Large intestine (tissue), 3 donors: ENCODE data around the gene TUBAL3. TPM values are rescaled to one million over a fixed set of nuclear protein-coding genes. Genes with fewer than 3 reads are reported as not detected.

ENCODE experiments used
- DNase-seq, 2 donors: peaks; one replicate each; pipeline versions ENCODE4 v3.0.0 to v3.0.0-alpha.2; 2013
- H3K27ac ChIP-seq: one replicate; pipeline ENCODE4 v1.5.1; 2013; ENCODE audit warnings: low read length
- H3K27me3 ChIP-seq: 2 replicates; pipeline ENCODE4 v1.6.1; 2013; ENCODE audit warnings: low read length; ENCODE audit not compliant: control insufficient read depth, insufficient read depth
- H3K36me3 ChIP-seq: 2 replicates; pipeline ENCODE4 v1.6.1; 2013; ENCODE audit warnings: low read length; ENCODE audit not compliant: control insufficient read depth, insufficient read depth
- H3K4me1 ChIP-seq: one replicate; pipeline ENCODE4 v1.6.1; 2013; ENCODE audit warnings: low read length; ENCODE audit not compliant: control insufficient read depth, insufficient read depth
- H3K4me3 ChIP-seq: one replicate; pipeline ENCODE4 v1.5.1; 2013; ENCODE audit warnings: low read length
- H3K9me3 ChIP-seq: one replicate; pipeline ENCODE4 v1.6.1; 2013; ENCODE audit warnings: mild to moderate bottlenecking, low read depth, low read length, moderate library complexity; ENCODE audit not compliant: control insufficient read depth
- WGBS: methylation state at CpG from one replicate; pipeline ENCODE4 v1.1.5; 2013; ENCODE audit warnings: low lambda C conversion rate; ENCODE audit not compliant: insufficient coverage; 5-methylcytosine and 5-hydroxymethylcytosine counted together
- polyA plus RNA-seq: library from polyadenylated mRNA; unstranded; fragments of 120-200 nt; gene quantifications from one replicate; pipeline ENCODE4 v1.2.1, GENCODE V29; 2013

The TUBAL3 gene
- polyA plus RNA-seq, 1 donor, result 33.9 TPM

DNA sequence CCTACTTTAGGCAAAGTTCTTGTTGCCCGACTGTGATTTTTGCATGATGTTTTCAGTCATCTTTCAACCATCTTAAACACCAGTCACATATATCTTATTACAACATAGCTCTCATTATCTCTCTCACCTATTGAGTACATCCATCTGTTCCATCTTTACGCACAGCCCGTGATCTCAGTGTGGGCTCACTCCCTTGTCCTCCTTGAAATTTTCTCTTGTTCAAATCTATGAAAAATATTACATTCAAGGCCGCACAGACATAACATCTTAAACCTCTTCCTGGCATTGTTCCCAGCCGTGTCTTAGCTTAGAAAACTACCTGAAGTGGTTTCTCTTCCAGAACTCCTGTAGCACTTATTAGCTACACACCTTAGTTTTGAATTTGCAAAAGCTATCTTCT, 40.4 kb upstream of the TUBAL3 start:
- H3K27me3 ChIP-seq, result no peaks in the 10 kb centered on the region
- WGBS, result 58% methylated on average over 3 of the region's 5 CpGs
- DNase-seq, result peak in 1 of 2 donors; percentile 53
- H3K4me3 ChIP-seq, result no peak overlapping the region
- peaks cover 14% of the 10 kb centered on the region for H3K4me1 ChIP-seq
- H3K27ac ChIP-seq, result peak overlapping the region; percentile 98
- H3K36me3 ChIP-seq, result no peaks in the 10 kb centered on the region
- no peaks in the 10 kb centered on the region for H3K9me3 ChIP-seq

DNA sequence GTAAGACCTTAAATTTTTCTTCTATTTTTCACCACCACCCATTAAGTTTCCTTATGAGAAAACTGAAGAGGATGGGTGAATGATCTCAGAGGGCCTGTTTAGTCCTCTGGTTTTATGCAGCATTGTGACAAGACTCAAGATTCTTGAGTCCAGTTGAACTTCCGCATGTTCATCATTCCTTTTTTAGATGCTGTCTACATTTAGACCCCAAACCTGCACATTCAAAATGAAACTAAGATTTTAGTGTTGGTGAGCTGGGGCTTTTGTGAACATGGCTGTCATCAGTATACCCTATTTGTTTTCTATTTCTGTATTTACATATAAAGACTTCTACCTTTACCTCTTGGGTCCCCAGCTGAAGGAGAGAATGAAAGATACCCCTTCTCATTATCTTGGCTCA, 38.8 kb upstream of the TUBAL3 start:
- peak overlapping the region; percentile 58 for H3K27ac ChIP-seq
- H3K4me1 ChIP-seq, result peaks cover 14% of the 10 kb centered on the region
- DNase-seq, result no peak
- H3K36me3 ChIP-seq, result no peaks in the 10 kb centered on the region
- H3K4me3 ChIP-seq, result no peak overlapping the region
- WGBS, result no CpG with 5 or more reads among the region's 1 CpG
- H3K27me3 ChIP-seq, result no peaks in the 10 kb centered on the region
- H3K9me3 ChIP-seq, result no peaks in the 10 kb centered on the region

DNA sequence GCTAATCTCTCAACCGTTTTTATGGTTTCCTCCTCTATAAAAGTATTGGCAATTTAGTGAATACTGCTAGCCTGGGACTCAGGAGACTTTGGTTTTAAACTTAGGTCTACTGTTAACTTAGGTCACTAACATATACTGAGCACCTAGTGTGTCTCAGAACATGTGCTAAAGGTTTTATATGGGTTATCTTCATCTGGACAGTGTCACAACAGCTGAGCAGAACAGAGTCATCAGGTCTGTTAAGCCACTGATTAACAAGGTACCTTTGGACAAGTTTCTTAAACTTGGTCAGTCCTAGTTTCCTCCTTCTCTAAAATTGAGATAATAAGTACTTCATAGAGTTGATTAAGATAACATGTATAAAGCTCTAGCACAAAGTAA, 38.4 kb upstream of the TUBAL3 start:
- H3K36me3 ChIP-seq, result no peaks in the 10 kb centered on the region
- WGBS, result no CpG with 5 or more reads among the region's 1 CpG
- peak; percentile 49 to 86 for DNase-seq
- peaks cover 14% of the 10 kb centered on the region for H3K4me1 ChIP-seq
- H3K4me3 ChIP-seq, result no peak overlapping the region
- H3K27me3 ChIP-seq, result no peaks in the 10 kb centered on the region
- H3K9me3 ChIP-seq, result no peaks in the 10 kb centered on the region
- peak overlapping the region; percentile 58 for H3K27ac ChIP-seq

DNA sequence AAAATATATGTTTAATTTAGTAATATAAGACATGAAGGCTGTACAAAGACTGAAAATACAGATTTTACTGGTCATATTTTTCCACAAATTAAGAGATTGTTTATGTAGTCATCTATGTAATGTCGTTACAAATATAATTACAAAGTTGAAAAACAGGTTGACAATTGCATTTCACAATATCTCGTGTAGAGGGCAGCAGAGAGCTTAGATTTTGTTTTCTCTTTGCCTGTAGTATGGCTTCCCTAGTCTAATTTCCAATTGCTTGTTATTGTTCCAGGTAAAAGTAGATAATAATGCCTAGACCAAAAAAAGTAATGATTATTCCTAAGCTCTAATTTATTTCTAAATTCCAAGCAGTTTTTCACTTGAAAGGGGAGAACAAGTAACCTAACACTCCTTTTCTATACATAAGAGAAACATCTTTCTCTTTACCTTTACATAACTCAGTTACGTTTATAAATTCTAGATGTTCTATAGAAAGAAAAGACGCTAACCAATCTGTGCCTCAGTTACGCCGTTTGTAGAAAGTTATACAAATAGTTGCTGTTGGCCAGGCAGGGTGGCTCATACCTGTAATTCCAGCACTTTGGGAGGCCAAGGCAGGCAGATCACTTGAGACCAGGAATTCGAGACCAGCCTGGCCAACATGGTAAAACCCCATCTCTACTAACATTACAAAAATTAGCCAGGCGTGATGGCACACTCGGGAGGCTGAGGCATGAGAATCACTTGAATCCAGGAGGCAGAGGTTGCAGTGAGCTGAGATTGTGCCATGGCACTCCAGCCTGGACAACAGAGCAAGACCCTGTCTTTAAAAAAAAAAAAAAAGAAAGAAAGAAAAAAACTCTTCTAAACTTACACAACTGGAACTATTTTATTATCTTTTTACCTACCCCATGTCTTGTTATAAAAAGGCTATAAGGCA, 37.7 kb upstream of the TUBAL3 start:
- 56% methylated on average over 2 of the region's 9 CpGs for WGBS
- no peaks in the 10 kb centered on the region for H3K36me3 ChIP-seq
- peak overlapping the region; percentile 58 for H3K27ac ChIP-seq
- peaks cover 14% of the 10 kb centered on the region for H3K4me1 ChIP-seq
- no peak overlapping the region for H3K4me3 ChIP-seq
- no peaks in the 10 kb centered on the region for H3K27me3 ChIP-seq
- peak; percentile 52 to 65 for DNase-seq
- H3K9me3 ChIP-seq, result no peaks in the 10 kb centered on the region

DNA sequence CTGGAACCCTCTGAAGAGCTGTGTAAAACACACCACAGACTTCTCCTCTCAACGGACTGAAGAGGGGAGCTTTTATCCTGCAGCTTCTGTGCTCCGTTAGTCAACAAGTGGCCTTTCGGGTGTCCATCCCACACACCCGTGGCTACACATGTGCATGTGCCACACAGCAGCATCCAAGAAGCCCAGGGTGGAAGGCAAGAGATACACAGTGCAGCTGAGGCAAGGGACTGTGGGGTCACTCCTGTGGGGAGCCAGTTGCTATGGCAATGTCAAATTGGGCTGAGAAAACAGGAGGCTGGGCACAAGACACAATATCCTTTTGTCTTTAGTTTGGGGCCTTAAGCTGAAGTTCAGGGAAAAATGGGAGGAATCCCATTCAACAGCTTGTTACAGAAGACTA, 36.5 kb upstream of the TUBAL3 start:
- Histone ChIP-seq H3K4me1 (peaks cover 17% of the 10 kb centered on the region), H3K36me3 (no peaks in the 10 kb centered on the region), H3K27me3 (no peaks in the 10 kb centered on the region), H3K4me3 (no peak overlapping the region), H3K9me3 (no peaks in the 10 kb centered on the region), H3K27ac (no peak overlapping the region)
- DNase-seq, result no peak
- no CpG with 5 or more reads among the region's 4 CpGs for WGBS

DNA sequence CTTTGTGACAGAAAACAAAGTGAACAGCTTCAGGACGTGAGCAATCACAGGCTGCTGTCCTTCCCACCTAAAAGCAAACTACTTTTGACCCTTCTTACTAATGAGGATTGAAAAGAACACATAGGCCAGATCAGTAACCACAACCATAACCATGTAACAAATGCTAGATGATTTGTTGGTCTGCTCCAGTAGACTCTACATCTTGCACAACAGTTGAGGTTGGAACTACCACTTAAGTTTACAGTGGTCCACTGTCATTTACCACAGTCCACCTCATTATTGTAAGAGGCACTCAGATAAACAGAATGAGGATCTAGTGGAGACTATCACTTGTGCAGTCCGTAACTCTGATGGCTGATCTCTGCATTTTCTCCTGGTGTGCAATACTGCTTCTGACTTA, 35.6 kb upstream of the TUBAL3 start:
- no CpG with 5 or more reads among the region's 2 CpGs for WGBS

DNA sequence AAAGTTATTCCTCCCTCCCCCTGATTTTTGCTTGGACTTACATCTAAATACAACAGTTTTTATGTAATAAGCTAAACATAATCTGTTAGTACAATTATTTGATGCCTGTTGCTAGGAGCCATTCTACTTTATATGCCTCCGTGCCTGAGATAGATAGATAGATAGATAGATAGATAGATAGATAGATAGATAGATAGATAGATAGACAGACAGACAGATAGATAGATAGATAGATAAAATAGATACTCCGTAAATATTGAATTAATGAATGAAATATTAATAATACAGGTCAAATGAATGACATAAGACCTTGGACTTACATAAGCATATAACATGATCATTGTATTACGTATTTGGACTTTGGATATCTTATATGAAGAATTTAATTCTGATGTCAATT, 30.7 kb upstream of the TUBAL3 start:
- H3K27me3 ChIP-seq, result no peaks in the 10 kb centered on the region
- no peak for DNase-seq
- WGBS, result 80% methylated on average over 1 of the region's 3 CpGs
- no peaks in the 10 kb centered on the region for H3K9me3 ChIP-seq
- no peak overlapping the region for H3K4me3 ChIP-seq
- no peaks in the 10 kb centered on the region for H3K36me3 ChIP-seq
- H3K27ac ChIP-seq, result no peak overlapping the region
- H3K4me1 ChIP-seq, result peaks cover 2% of the 10 kb centered on the region

More for the DNA sequence above, 35.6 kb upstream of the TUBAL3 start:
- no peak overlapping the region for H3K27ac ChIP-seq
- DNase-seq, result no peak
- H3K36me3 ChIP-seq, result no peaks in the 10 kb centered on the region
- no peak overlapping the region for H3K4me3 ChIP-seq
- H3K27me3 ChIP-seq, result no peaks in the 10 kb centered on the region
- H3K9me3 ChIP-seq, result no peaks in the 10 kb centered on the region
- peaks cover 10% of the 10 kb centered on the region for H3K4me1 ChIP-seq

DNA sequence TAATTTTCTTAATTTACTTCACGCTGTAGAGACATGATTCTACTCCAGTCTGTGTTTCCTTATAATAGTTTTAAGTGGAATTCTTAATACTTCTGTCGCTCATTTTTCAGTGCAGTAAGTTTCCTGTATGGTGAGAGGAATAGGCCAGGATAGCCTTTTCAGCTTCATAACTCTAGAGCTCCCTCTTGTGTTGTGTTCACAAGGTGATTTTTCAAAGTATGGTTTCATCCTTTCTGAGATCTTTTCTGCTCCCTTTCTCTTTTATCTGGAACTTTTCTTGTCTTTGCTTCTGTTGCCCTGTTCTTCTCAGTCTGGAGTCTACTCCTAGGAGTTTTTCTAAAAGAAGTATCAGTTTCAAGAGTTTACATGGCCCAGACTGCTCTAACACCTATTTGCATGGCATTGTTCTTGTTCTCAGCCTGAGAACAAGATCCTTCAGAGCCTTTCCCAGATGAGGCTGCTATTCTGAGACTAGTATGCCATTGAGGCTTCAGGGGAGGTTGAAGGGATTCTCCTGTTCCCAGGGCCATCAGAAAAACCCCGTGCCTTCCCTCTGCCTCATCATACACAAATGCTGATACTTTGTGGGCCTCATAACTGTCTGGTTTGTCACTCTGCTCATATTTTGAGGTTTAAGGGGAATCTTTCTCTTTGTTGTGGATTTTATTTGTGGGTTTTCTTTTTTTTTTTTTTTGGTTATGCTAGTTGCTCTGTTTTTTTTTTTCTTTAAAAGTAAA, 29.6 kb upstream of the TUBAL3 start:
- DNase-seq, result peak in 1 of 2 donors; percentile 44
- no peak overlapping the region for H3K27ac ChIP-seq
- no peaks in the 10 kb centered on the region for H3K36me3 ChIP-seq
- no peak overlapping the region for H3K4me3 ChIP-seq
- WGBS, result no CpG with 5 or more reads among the region's 3 CpGs
- no peaks in the 10 kb centered on the region for H3K27me3 ChIP-seq
- H3K9me3 ChIP-seq, result no peaks in the 10 kb centered on the region
- H3K4me1 ChIP-seq, result peaks cover 2% of the 10 kb centered on the region

DNA sequence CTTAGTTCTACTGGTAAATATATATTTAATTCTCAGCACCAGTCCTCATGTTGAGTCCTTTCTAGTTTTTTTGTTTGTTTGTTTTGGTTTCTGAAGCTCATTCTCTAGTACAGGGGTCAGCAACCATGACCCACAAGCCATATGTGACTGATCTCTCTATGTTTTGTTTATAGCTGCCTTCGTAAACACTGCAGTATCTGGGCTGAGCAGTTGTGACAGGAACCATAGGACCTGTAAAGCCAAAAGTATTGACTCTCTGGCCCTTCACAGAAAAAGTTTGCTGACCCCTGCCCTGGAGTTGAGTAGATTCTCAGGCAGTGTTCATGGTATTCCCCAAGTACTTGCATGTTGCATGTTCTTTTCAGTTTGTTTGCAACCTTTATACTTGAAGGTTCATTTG, 28.6 kb upstream of the TUBAL3 start:
- H3K36me3 ChIP-seq, result no peaks in the 10 kb centered on the region
- H3K9me3 ChIP-seq, result no peaks in the 10 kb centered on the region
- no peak for DNase-seq
- no CpG with 5 or more reads among the region's 1 CpG for WGBS
- H3K27me3 ChIP-seq, result no peaks in the 10 kb centered on the region
- no peak overlapping the region for H3K4me3 ChIP-seq
- no peak overlapping the region for H3K27ac ChIP-seq
- peaks cover 2% of the 10 kb centered on the region for H3K4me1 ChIP-seq

DNA sequence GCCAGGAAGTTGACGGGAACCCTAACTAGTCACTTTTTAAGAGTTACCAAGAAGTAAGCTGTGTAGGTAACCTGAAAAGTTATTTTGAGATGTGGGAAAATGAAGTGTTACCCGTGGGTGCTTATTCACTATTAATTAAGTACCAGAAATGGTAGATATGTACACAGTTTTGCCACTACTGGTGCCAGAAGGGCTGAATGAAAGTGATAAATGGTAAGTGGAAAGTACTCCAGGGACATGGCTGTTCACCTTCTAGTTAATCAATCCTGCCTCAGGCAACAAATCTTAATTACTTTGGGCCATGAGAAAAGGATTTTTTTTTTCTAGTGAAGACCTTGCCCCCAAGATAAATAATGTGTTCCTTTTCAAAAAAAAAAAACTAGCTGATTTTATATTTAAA, 23.5 kb upstream of the TUBAL3 start:
- H3K36me3 ChIP-seq, result no peaks in the 10 kb centered on the region
- H3K4me1 ChIP-seq, result no peaks in the 10 kb centered on the region
- no peaks in the 10 kb centered on the region for H3K27me3 ChIP-seq
- 69% methylated on average over 2 of the region's 2 CpGs for WGBS
- no peak overlapping the region for H3K4me3 ChIP-seq
- DNase-seq, result no peak
- no peak overlapping the region for H3K27ac ChIP-seq
- no peaks in the 10 kb centered on the region for H3K9me3 ChIP-seq
